ENCODE data around the gene GMNC.
A peak's percentile ranks its signal among the peaks of the same experiment; 100 is the strongest.
"Not testable (repeated sequence)": the region's sequence is repeated elsewhere in the genome, so short reads cannot be mapped to it uniquely, and the experiment has no call there.

GMNC gene

GRCh38 chr3:190892395-190892902 lies 30.0 kb upstream of the GMNC start:
- Histone ChIP-seq H3K36me3 (no peaks in the 10 kb centered on the region), H3K4me1 (no peaks in the 10 kb centered on the region), H3K4me3 (ENCODE audit: low read depth, low read length) (no peak overlapping the region), H3K9me3 (no peaks in the 10 kb centered on the region), H3K27me3 (no peaks in the 10 kb centered on the region)
- TF ChIP-seq, protein P1, sequence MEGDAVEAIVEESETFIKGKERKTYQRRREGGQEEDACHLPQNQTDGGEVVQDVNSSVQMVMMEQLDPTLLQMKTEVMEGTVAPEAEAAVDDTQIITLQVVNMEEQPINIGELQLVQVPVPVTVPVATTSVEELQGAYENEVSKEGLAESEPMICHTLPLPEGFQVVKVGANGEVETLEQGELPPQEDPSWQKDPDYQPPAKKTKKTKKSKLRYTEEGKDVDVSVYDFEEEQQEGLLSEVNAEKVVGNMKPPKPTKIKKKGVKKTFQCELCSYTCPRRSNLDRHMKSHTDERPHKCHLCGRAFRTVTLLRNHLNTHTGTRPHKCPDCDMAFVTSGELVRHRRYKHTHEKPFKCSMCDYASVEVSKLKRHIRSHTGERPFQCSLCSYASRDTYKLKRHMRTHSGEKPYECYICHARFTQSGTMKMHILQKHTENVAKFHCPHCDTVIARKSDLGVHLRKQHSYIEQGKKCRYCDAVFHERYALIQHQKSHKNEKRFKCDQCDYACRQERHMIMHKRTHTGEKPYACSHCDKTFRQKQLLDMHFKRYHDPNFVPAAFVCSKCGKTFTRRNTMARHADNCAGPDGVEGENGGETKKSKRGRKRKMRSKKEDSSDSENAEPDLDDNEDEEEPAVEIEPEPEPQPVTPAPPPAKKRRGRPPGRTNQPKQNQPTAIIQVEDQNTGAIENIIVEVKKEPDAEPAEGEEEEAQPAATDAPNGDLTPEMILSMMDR (IDR thresholded peaks at IDR 0.05; ENCODE audit: low read depth, low read length): no peak
- DNase-seq: no peak

DNA sequence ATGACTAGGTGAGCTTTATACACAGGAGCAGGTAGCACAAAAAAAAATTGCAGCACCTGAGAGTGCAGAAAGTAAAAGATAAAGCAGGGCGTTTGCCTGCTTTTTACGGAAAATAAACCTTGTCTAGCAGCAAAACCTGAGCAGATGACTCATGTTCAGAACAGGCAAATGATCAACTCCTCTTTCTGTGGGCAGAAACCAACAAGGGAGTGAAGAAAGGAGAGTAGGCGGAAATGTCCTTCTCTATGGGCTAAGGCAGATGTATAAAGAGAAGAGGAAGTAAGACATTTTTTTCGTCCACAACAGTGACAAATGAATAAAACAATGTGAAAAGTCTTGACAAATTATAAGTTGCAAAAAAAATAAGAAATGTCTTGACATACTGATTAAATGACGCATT lies 24.5 kb upstream of the GMNC start:
- Histone ChIP-seq H3K4me1 (no peaks in the 10 kb centered on the region), H3K9me3 (no peaks in the 10 kb centered on the region), H3K27me3 (no peaks in the 10 kb centered on the region), H3K36me3 (no peaks in the 10 kb centered on the region), H3K4me3 (ENCODE audit: low read depth, low read length) (no peak overlapping the region)
- TF ChIP-seq, protein P1 (IDR thresholded peaks at IDR 0.05; ENCODE audit: low read depth, low read length): no peak
- DNase-seq: no peak

- TF ChIP-seq, protein P1 (IDR thresholded peaks at IDR 0.05; ENCODE audit: low read depth, low read length): peak; percentile 95
- no peaks in the 10 kb centered on the region for H3K4me1 ChIP-seq
- no peaks in the 10 kb centered on the region for H3K27me3 ChIP-seq
- no peaks in the 10 kb centered on the region for H3K9me3 ChIP-seq
- no peaks in the 10 kb centered on the region for H3K36me3 ChIP-seq
- no peak overlapping the region for H3K4me3 ChIP-seq (ENCODE audit: low read depth, low read length)
- DNase-seq: peak; percentile 56
Observed at GRCh38 chr3:190883973-190884832, 21.7 kb upstream of the GMNC start.

DNA sequence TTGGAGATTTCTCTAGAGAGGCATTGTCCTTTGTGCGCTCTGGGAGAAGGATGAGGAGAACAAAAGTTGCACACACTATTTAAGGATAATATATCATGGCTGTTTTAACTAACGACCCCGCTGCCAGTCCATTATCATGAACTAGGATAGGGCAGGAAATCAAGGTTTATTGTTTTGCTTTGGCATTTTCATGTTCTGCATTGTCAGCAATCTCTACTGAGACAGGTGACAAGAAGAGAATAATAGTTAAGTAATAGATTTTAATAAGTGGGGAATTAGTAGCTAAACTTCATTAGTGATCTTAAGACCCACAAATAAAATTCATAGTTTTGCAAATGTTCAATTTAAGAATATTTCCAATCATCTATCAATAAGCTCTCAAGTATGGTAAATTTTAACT lies 20.6 kb upstream of the GMNC start:
- Histone ChIP-seq H3K27me3 (no peaks in the 10 kb centered on the region), H3K4me1 (no peaks in the 10 kb centered on the region), H3K9me3 (no peaks in the 10 kb centered on the region), H3K36me3 (no peaks in the 10 kb centered on the region), H3K4me3 (ENCODE audit: low read depth, low read length) (no peak overlapping the region)
- no peak for DNase-seq
- TF ChIP-seq, protein P1 (IDR thresholded peaks at IDR 0.05; ENCODE audit: low read depth, low read length): no peak

DNA sequence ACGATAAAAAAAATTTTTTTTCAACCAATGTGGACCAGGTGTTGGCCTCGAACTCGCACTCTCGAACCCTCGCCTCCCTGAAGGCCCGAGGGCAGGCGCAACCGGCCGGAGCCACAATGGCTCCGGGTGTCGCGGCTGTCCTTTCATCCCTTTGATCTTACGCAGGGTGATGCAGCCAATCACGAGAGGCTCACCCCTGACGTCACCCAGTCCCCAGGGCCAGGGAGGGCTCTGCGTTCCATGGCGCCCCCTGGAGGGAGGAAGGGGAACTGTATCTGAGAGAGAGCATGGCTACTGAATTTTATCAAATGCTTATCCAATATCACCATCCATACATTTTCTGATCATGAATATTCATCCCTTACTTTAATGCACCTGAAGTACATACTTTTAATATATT lies 15.4 kb upstream of the GMNC start:
- Histone ChIP-seq H3K27me3 (no peaks in the 10 kb centered on the region), H3K4me1 (no peaks in the 10 kb centered on the region), H3K9me3 (no peaks in the 10 kb centered on the region), H3K4me3 (ENCODE audit: low read depth, low read length) (no peak overlapping the region), H3K36me3 (no peaks in the 10 kb centered on the region)
- DNase-seq: peak; percentile 79
- TF ChIP-seq, protein P1 (IDR thresholded peaks at IDR 0.05; ENCODE audit: low read depth, low read length): peak; percentile 76

GRCh38 chr3:190876433-190876832 lies 13.9 kb upstream of the GMNC start:
- not testable (repeated sequence) for H3K4me1 ChIP-seq; H3K27me3 ChIP-seq; H3K9me3 ChIP-seq; H3K36me3 ChIP-seq; DNase-seq; H3K4me3 ChIP-seq (ENCODE audit: low read depth, low read length)

- not testable (repeated sequence) for DNase-seq
Observed at GRCh38 chr3:190875061-190875460, 12.6 kb upstream of the GMNC start.

More at GRCh38 chr3:190875061-190875460, 12.6 kb upstream of the GMNC start:
- not testable (repeated sequence) for H3K9me3 ChIP-seq; H3K4me3 ChIP-seq (ENCODE audit: low read depth, low read length); H3K36me3 ChIP-seq; H3K27me3 ChIP-seq; H3K4me1 ChIP-seq
